ENCODE measurements around the gene CHST13. TPM values are rescaled to one million over a fixed set of nuclear protein-coding genes. Genes with fewer than 3 reads are reported as not detected.
"Not testable (repeated sequence)": the region's sequence is repeated elsewhere in the genome, so short reads cannot be mapped to it uniquely, and the experiment has no call there.

The CHST13 gene
- total RNA-seq, 1 experiment from 2014 or later = not detected

DNA sequence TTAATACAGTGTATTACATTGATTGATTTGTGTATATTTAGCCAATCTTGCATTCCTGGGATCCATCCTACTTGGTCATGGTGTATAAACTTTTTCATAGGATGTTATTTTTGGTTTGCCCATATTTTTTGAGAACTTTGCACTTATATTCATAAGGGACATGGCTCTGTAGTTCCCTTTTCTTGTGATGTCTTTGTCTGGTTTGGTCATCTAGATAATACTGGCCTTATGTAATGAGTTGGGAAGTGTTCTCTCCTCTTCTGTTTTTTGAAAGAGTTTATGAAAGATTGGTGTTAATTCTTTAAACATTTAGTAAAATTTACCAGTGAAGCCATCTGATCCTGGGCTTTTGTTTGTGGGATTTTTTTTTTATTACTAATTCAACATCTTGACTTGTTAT is 9.6 kb downstream of the CHST13 start:
- DNase-seq = no peak
- H3K27me3 ChIP-seq = peaks cover 13% of the 10 kb centered on the region
- no peak overlapping the region for H3K27ac ChIP-seq
- no peaks in the 10 kb centered on the region for H3K4me1 ChIP-seq
- H3K4me3 ChIP-seq = no peak overlapping the region
- no peaks in the 10 kb centered on the region for H3K36me3 ChIP-seq
- no peaks in the 10 kb centered on the region for H3K9me3 ChIP-seq (replicated peaks)

DNA sequence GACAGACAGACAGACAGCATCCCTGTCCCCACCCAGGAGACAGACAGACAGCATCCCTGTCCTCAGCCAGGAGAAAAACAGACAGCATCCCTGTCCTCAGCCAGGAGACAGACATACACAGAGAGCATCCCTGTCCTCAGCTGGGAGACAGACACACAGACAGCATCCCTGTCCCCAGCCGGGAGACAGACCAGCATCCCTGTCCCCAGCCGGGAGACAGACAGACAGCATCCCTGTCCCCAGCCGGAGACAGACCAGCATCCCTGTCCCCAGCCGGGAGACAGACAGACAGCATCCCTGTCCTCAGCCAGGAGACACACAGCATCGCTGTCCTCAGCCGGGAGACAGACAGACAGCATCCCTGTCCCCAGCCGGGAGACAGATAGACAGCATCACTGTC is 10.8 kb downstream of the CHST13 start:
- H3K36me3 ChIP-seq; H3K4me1 ChIP-seq; DNase-seq; H3K4me3 ChIP-seq; H3K27ac ChIP-seq; H3K9me3 ChIP-seq (replicated peaks): not testable (repeated sequence)
- peaks cover 13% of the 10 kb centered on the region for H3K27me3 ChIP-seq

DNA sequence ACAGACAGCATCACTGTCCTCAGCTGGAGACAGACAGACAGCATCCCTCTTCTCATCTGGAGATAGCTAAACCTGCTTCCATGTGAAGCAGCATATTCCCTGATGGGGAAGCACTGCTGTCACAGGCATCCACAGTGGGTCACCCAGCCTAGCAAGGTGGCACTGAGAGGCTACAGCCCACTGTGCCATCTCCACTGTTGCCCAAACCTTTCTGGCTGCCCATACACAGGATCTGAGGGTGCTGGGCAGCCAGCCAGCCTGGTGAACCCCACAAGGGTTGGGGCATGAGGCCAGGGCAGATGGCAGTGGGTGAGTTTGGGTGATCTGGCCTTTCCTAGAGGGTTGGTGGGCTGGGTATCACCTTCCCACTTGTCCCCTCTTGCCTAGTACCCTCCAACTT is 11.7 kb downstream of the CHST13 start:
- Histone ChIP-seq H3K27me3 (peaks cover 13% of the 10 kb centered on the region), H3K4me3 (no peak overlapping the region), H3K9me3 (replicated peaks) (no peaks in the 10 kb centered on the region), H3K4me1 (no peaks in the 10 kb centered on the region), H3K27ac (no peak overlapping the region), H3K36me3 (no peaks in the 10 kb centered on the region)
- no peak for DNase-seq

DNA sequence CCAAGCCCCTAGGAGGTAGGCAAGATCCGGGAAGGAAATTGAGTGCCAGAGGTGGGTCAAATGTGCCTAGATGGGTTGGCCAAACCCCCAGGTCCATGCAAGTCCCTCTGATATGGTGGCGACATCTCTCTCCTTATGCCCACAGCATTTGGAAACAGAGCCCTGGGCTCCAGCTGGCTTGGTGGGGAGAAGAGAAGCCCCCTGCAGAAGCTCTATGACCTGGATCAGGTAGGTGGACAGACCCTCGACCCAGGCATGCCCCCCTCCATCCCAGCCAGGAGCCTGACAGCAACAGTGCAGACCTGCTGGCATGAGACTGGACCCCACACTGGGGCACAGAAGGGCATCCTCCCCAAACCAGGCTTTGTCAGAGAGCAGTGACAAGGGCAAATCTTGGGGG is 12.2 kb downstream of the CHST13 start:
- H3K4me1 ChIP-seq = no peaks in the 10 kb centered on the region
- H3K4me3 ChIP-seq = no peak overlapping the region
- H3K27ac ChIP-seq = no peak overlapping the region
- H3K9me3 ChIP-seq (replicated peaks) = no peaks in the 10 kb centered on the region
- H3K27me3 ChIP-seq = peaks cover 13% of the 10 kb centered on the region
- H3K36me3 ChIP-seq = no peaks in the 10 kb centered on the region
- no peak for DNase-seq

DNA sequence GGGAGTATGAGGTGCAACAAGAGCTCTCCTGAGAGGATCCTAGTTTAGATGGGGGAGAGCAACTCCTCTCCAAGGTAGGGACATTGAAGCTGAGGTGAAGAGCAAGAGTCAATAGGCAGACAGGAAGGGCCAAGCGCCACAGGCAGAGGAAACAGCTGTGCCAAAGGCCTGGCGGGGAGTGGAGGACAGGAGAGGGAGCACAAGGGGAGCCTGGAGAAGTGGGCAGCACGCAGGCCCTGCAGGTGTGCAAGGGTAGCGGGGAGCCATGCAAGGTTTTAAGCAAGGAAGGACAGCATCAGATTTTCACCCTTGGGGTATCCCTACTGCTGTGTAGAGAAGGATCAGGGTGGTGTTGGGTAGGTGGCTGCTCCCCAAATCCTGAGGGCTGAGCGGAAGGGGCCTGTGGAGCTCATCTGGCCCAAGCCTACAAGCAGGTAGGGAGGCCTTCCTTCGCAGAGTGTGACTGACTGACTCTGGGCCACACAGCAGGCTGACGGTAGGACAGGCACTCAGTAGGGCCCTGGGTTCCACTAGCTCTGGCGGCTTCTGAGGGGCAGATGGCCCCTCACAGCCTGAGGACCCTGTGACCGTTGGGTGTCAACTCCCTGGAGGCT is 13.3 kb downstream of the CHST13 start:
- Histone ChIP-seq H3K27me3 (peaks cover 13% of the 10 kb centered on the region), H3K4me1 (no peaks in the 10 kb centered on the region)

DNA sequence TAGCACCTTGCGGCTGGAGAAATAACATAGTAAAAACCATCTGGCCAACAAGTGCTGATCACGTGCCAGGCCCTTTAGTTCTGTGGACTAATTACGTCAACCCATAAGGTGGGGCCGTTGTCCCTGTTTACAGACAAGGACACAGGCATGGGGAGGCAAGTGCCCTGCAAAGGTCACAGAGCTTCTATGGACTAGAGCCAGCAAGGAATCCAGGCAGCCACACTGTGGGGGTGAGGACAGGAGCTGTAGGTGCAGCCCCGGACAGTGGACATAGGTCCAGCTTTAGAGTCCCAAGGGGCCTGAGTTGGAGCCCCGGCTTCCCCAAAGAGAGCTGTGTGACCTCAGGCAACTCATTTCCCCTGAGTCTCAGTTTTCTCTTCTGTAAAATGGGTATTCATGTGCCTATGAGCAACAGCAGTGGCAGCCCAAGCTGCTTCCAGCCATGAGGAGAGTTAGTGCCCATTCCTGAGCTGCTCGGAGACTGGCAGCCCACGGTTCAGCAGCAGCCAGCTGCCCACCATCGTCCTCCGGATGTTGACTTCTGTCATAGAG is 13.9 kb downstream of the CHST13 start:
- Histone ChIP-seq H3K4me3 (no peak overlapping the region), H3K27me3 (peaks cover 9% of the 10 kb centered on the region), H3K9me3 (replicated peaks) (no peaks in the 10 kb centered on the region), H3K4me1 (no peaks in the 10 kb centered on the region), H3K27ac (no peak overlapping the region), H3K36me3 (no peaks in the 10 kb centered on the region)
- no peak for DNase-seq

More for the DNA sequence above, 13.3 kb downstream of the CHST13 start:
- Histone ChIP-seq H3K9me3 (replicated peaks) (no peaks in the 10 kb centered on the region), H3K27ac (no peak overlapping the region), H3K36me3 (no peaks in the 10 kb centered on the region), H3K4me3 (no peak overlapping the region)
- DNase-seq = no peak

DNA sequence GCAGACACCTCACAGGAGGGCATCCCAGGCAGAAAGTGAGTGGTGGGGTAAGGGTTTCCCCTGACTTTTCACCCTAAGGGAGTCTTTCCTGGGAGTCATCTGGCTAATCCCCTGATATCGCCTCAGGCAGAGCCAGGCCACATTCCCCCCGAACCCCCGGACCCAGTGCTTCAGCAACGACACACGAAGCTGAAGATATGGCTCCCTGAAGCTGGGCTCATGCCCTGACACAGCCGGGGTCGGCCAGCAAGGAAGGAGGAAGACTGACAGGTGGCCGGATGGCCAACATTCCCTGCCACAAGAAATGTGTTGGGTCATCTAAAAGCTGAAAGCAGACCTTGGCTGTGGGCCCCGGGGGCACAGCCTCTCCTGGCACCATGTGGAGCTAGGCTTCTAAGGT is 14.4 kb downstream of the CHST13 start:
- DNase-seq = peak in 1 of 2 experiments; percentile 19
- H3K4me1 ChIP-seq = no peaks in the 10 kb centered on the region
- H3K27ac ChIP-seq = no peak overlapping the region
- H3K9me3 ChIP-seq (replicated peaks) = no peaks in the 10 kb centered on the region
- H3K4me3 ChIP-seq = no peak overlapping the region
- H3K27me3 ChIP-seq = peaks cover 9% of the 10 kb centered on the region
- H3K36me3 ChIP-seq = no peaks in the 10 kb centered on the region

DNA sequence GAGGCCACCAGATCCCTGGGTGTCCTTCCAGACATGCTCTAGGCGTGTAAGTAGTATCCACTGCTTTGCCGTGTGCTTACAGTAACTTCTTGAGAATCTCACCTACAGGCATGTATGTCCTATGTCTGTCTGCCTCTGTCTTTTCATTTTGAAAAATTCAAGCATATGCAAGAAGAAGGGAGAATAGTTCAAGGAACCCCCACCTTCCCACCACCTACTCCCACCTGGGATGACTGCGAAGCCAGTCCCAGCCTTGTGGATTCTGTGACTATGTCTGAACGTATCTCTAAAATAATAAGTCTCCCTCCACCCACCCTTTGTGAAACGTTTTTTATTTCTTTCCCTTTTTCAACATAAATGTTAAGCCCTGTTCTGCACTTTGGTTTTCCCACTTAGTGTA is 15.0 kb downstream of the CHST13 start:
- H3K36me3 ChIP-seq = no peaks in the 10 kb centered on the region
- H3K9me3 ChIP-seq (replicated peaks) = no peaks in the 10 kb centered on the region
- DNase-seq = no peak
- H3K27me3 ChIP-seq = peaks cover 4% of the 10 kb centered on the region
- no peak overlapping the region for H3K4me3 ChIP-seq
- H3K4me1 ChIP-seq = no peaks in the 10 kb centered on the region
- no peak overlapping the region for H3K27ac ChIP-seq

DNA sequence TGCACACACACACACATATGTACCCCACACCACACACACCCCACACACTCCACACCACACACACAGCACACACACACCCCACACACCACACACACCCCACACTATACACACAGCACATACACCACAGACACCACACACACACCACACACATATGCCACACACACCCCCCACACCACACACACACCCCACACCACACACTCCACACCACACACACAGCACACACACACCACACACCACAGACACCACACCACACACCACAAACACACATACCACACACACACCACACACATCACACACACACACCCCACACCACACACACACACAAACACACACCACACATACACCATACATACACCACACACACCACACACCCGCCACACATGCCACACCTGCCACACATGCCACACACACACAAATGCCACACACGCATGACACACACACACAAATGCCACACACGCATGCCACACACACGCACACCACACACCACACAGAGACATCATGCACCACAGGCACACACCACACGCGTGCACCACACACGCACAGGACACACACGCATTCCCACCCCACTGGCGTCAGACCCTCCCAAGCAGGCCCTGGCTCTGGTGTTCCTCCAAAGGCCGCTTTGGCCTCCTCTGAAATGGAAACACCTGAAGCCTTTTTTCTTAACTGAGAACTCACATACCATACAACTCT is 15.7 kb downstream of the CHST13 start:
- H3K9me3 ChIP-seq (replicated peaks) = no peaks in the 10 kb centered on the region
- H3K4me3 ChIP-seq = no peak overlapping the region
- no peaks in the 10 kb centered on the region for H3K4me1 ChIP-seq
- H3K27me3 ChIP-seq = peaks cover 3% of the 10 kb centered on the region; the same call in 1 of the 2 replicates
- H3K27ac ChIP-seq = no peak overlapping the region
- no peaks in the 10 kb centered on the region for H3K36me3 ChIP-seq
- DNase-seq = no peak

DNA sequence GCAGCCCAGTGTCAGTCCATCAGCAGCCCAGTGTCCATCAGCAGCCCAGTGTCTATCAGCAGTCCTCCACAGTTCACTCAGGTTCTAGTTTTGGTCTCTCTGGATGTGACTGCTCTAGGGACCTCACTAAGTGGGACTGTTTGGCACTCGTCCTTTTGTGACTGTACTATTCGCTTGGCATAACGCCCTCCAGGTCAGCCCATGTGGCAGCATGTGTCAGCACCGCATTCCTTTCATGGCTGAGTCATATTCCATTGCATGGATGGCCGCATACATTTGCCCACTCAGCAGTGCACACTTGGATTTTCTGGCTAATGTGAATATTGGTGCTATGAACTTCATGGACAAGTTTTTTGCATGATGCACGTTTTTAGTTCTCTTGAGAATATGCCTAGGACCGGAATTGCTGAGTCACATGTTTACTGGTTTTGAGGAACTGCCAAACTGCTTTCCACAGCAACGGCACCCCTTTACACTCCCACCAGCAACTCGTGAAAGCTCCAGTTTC is 16.4 kb downstream of the CHST13 start:
- Histone ChIP-seq H3K27ac (no peak overlapping the region), H3K4me3 (no peak overlapping the region), H3K9me3 (replicated peaks) (no peaks in the 10 kb centered on the region), H3K36me3 (no peaks in the 10 kb centered on the region), H3K4me1 (no peaks in the 10 kb centered on the region), H3K27me3 (peaks cover 3% of the 10 kb centered on the region; the same call in 1 of the 2 replicates)
- peak; percentile 23 to 35 for DNase-seq

DNA sequence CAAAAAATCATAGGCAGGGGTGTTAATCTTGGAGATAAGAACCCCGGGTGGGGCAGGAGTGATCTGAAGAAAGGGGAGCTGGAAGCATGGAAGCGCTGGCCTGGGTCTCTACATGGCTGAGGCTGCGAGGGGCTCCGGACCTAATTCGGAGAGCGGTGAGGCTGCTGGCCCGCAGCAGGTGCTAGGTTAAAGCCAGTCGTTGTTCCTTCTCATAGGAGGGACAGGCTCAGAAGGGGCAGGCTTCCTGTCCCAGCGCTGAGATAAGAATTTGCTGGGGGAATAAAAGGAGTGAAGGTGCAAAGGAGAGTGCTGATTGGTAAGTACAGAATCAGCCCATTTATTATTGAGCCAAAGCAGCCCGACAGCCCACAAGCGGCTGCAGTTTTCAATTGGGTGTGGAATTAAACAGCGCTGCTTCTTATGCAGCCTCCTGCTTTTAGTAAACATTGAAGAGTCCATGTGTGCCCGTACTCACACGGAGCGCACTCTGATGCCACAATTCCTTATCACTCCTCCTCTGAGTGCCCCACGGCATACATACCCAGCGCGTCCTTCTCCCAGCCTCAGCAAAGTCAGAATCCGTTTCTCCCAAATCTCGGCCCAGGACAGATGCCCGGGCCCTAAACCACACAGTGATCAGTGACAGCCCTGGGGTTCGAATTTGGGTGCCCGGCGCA is 17.1 kb downstream of the CHST13 start:
- Histone ChIP-seq H3K4me3 (no peak overlapping the region), H3K9me3 (replicated peaks) (no peaks in the 10 kb centered on the region), H3K27ac (no peak overlapping the region), H3K36me3 (no peaks in the 10 kb centered on the region), H3K27me3 (no peaks in the 10 kb centered on the region; the same call in 1 of the 2 replicates), H3K4me1 (no peaks in the 10 kb centered on the region)
- peak in 1 of 2 experiments; percentile 1 for DNase-seq

DNA sequence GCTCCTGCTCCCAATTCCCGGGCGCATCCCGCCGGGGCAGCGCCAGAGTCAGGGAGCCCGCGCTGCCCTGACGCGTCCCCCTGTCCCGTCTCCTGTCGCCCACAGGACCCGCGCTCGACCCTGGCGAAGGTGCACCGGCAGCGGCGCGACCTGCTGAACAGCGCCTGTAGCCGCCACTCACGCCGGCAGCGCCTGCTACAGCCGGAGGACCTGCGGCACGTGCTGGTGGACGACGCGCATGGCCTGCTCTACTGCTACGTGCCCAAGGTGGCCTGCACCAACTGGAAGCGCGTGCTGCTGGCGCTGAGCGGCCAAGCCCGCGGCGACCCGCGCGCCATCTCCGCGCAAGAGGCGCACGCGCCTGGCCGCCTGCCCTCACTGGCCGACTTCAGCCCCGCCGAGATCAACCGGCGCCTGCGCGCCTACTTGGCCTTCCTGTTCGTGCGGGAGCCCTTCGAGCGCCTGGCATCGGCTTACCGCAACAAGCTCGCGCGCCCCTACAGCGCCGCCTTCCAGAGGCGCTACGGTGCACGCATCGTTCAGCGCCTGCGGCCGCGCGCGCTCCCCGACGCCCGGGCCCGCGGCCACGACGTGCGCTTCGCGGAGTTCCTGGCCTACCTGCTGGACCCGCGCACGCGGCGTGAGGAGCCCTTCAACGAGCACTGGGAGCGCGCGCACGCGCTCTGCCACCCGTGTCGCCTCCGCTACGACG is 17.8 kb downstream of the CHST13 start:
- no peaks in the 10 kb centered on the region for H3K4me1 ChIP-seq
- H3K9me3 ChIP-seq (replicated peaks) = no peaks in the 10 kb centered on the region
- H3K36me3 ChIP-seq = no peaks in the 10 kb centered on the region
- H3K4me3 ChIP-seq = no peak overlapping the region
- DNase-seq = no peak
- no peak overlapping the region for H3K27ac ChIP-seq
- peaks cover 5% of the 10 kb centered on the region; the same call in 1 of the 2 replicates for H3K27me3 ChIP-seq

DNA sequence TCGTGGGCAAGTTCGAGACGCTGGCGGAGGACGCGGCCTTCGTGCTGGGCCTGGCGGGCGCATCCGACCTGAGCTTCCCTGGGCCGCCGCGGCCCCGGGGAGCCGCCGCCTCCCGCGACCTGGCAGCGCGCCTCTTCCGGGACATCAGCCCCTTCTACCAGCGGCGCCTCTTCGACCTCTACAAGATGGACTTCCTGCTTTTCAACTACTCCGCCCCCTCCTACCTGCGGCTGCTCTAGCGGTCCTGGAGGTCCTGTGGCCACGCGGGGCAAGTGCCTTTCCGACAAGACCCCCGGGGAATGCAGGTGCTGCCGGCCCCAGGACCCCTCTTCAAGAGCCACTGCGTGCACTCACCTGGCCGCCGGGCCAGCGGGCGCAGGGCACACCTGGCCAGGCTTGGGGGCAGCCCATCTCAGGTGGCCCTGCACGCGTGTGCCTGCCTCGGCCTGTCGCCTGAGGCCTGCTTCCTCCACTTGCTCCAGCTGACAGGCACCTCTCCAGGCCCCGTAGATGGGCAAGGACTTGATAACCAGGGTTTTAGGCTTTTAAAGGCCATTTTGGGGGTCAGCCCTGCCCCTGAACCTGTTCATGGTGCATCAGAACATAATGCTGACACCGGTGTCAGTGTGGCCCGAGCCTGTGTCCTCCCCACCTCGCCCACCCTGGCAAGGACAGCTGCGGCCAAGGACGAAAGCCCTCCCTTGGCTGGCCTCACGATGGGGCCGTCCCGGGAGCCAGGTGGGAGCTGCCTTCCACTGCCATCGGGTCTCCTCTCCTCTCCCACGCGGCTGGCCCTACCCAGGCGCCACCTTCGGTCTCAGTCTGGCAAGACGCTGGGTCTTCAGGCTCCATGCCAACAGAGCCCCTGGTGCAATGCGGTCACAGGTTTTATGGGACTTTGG is 18.6 kb downstream of the CHST13 start:
- H3K4me1 ChIP-seq = no peaks in the 10 kb centered on the region
- H3K9me3 ChIP-seq (replicated peaks) = no peaks in the 10 kb centered on the region
- H3K27me3 ChIP-seq = peaks cover 8% of the 10 kb centered on the region; the same call in 1 of the 2 replicates
- peak in 1 of 2 experiments; percentile 1 for DNase-seq
- H3K27ac ChIP-seq = no peak overlapping the region
- H3K4me3 ChIP-seq = no peak overlapping the region
- no peaks in the 10 kb centered on the region for H3K36me3 ChIP-seq

Data from SJCRH30 (cell line).